ENCODE results near the gene FBXO7.

FBXO7 gene

GRCh38 chr22:32489377-32489776 lies 14.8 kb downstream of the FBXO7 start:
- DNase-seq (ENCODE audit: low read depth in 3 of 3) = no peak

DNA sequence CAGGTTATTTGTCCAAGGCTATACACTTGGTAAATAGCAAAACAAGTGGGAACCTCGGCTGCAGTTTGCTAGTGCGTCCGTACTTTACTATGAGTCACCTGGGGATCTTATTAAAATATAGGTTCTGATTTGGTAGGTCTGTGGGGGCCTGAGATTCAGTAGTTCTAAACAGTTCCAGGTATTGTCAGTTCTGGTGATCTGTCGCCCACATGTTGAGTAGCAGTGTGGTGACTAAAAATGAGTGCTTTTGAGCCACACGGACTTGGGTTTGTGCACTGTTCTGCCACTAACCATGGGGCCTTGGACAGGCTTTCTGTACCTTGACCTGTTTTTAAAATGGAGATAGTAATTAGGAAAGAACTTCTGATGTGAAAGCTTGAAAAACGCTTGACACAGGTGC lies 15.7 kb downstream of the FBXO7 start:
- DNase-seq (ENCODE audit: low read depth in 3 of 3) = no peak

GRCh38 chr22:32492111-32492510 lies 17.5 kb downstream of the FBXO7 start:
- DNase-seq (ENCODE audit: low read depth in 3 of 3) = no peak

GRCh38 chr22:32493551-32493950 lies 18.9 kb downstream of the FBXO7 start:
- DNase-seq (ENCODE audit: low read depth in 3 of 3) = no peak

DNA sequence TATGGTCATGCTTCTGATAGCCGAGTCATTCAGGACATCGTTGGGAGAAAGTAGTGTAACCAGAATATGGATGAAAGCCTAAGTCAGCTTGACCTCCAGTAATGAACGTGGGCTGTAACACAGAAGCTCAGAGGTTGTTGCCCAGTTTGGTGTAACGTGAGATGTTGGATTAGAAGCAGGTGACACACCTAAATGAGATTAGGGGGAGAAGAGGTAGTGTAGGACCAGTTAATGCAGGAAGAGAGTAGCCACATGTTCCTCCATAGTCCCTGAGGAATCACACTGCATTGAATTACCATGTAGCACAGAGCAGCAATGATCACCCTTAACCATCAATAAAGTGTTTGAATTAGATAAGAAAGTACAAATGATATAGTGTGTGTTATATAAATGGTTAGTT lies 20.4 kb downstream of the FBXO7 start:
- no peak for DNase-seq (ENCODE audit: low read depth in 3 of 3)

DNA sequence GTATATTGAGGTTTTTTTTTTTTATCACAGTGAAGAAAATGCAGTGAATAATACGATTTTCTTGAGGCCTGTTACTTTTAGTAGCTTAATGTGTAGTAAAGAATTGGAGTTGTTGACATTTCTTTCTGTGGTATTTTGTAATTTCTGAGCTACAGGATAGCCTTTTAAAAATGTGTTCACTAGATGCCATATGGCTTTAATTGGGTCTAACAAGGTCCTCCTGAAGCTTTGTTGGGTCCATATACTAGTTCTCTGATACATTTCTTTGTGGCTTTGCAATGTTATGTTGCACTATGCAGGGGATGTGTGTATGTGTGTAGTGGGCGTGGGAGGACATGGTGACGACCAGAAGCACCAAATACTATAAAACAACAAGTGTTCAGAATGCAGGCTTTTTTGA lies 25.1 kb downstream of the FBXO7 start:
- no peak for DNase-seq (ENCODE audit: low read depth in 3 of 3)

- no peak for DNase-seq (ENCODE audit: low read depth in 3 of 3)
These were observed 27.5 kb downstream of the FBXO7 start for GRCh38 chr22:32501836-32502752.

DNA sequence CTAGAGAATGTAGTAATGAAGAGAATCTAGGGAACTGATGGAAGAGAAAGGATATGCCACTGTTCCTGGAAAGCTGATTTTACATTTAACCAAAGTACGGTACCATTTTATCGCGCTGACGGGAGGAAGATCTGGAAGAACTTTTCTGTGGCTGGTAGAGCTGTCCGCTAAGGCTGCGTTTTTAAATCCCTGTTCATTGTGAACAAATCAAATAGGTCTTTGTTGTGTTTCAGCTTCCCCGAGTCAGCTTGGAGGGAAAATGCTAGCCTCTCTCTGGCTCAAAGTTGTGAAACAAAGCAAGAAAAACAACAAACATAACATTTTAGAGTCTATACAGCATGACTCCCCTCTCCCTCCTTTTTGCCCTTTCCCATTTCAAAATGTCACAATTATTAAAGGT lies 34.4 kb downstream of the FBXO7 start:
- no peak for DNase-seq (ENCODE audit: low read depth in 3 of 3)

DNA sequence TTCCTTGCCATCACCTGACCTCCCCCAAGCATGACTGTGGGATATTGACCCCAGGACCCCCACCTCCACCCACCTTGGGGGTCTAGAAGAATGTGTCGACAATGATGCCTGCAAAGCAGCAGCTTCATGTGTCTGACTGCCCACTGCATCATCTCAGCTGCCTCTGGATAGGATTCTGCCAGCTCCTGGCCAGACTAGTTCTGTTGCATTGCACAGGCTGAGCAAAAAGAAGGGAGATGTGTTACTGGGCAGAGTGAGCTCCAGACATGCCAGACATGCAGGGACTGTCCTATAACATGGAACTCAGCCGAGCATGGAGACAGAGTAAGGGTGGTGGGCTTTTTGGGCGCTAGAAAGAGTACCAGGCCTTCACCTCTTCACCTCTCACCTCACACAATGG lies 36.7 kb downstream of the FBXO7 start:
- no peak for DNase-seq (ENCODE audit: low read depth in 3 of 3)

GRCh38 chr22:32511776-32512175 lies 37.2 kb downstream of the FBXO7 start:
- no peak for DNase-seq (ENCODE audit: low read depth in 3 of 3)

- DNase-seq (ENCODE audit: low read depth in 3 of 3) = no peak
These were observed 37.8 kb downstream of the FBXO7 start for GRCh38 chr22:32512267-32512982.

DNA sequence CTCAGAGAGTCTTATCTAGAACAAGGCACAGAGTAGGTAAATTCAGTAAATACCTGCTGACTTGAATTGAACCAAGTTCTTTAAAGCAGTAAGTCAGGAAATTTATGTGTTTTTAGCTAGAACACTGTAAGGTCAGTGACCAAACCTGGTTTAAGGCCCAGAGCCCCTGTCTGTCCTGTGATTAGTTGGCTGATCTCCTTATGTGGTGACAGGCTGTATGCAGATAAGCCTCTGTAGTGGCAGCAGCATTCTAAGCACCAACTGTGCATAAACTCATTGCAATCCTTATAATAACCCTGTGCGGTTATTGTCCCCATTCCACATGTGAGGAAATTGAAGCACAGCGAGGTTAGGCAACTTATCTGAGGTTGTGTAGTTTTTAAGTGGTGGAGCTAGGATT lies 40.5 kb downstream of the FBXO7 start:
- no peak for DNase-seq (ENCODE audit: low read depth in 3 of 3)

DNA sequence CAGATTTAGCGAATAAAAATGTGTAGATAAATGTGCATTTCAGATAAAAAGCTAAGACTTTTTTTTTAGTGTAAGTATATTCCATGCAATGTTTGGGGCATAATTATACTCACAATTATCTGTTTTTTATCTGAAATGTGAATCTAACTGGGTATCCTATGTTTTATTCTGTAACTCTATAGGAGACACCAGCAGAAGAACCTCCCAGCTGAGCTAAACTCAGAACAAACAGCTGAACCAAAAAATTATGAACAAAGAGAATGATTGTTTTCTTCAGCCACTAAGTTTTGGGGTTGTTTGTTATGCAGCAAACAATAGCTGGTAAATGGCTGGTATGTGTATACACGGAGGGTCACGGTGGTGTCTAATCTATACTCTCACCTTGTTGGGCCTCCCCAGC lies 42.9 kb downstream of the FBXO7 start:
- DNase-seq (ENCODE audit: low read depth in 3 of 3) = no peak

DNA sequence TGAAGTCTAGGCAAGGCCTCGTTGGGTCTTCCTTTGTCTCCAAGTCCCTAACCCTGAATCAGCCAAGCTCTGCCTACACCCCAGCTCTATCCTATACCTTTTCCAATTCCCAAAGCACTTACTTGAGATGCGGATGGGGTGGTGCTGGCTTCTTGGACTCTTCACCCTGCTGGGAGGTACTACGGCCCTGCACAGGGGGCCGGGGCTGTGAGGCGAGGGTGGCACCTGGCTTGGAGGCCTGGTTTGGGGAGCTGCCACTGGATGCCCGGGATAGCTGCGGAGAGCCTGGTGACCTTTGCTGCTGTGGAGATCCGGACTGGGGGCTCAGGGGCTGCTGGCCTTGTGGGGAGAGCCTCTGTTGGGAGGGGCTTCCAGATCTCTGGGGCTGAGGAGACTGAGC lies 43.3 kb downstream of the FBXO7 start:
- no peak for DNase-seq (ENCODE audit: low read depth in 3 of 3)

- no peak for DNase-seq (ENCODE audit: low read depth in 3 of 3)
These were observed 43.8 kb downstream of the FBXO7 start for GRCh38 chr22:32518381-32518780.

DNA sequence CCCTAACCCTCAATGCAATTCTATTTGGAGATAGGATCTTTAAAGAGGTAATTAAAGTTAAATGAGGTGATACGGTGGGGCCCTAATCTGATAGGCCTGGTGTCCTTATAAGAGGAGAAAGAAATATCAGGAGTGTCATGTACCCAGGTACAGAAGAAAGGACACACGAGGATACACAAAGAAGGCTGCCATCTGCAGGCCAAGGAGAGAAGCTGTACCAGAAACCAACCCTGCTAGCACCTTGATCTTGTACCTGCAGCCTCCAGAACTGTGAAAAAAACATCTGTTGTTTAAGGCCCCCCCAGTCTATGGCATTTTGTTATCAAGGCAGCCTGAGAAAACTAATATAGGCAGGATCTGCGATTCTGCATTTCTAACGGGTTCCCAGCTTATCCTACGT lies 44.2 kb downstream of the FBXO7 start:
- no peak for DNase-seq (ENCODE audit: low read depth in 3 of 3)

- no peak for DNase-seq (ENCODE audit: low read depth in 3 of 3)
These were observed 46.0 kb downstream of the FBXO7 start for GRCh38 chr22:32520612-32521011.

- DNase-seq (ENCODE audit: low read depth in 3 of 3) = no peak
These were observed 47.6 kb downstream of the FBXO7 start for GRCh38 chr22:32522237-32522636.

DNA sequence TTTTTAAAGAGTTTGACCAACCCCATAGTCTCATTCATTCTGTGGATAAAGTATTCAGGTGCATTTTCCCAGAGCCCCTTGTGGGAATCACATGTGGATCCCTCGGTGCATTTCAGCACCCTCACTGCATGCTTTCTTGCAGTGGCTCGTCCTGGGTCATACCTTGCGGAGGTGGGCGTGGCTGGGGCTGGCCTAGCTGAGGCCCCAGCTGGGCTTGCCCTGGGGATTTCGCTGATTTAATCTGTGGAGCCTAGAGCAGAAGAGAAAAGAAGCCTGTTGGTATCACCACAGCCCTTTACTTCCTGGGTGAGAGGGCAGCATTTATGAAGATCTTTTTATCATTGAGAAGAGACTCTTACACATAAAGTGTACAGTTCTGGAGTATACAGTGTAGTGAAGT lies 53.1 kb downstream of the FBXO7 start:
- no peak for DNase-seq (ENCODE audit: low read depth in 3 of 3)

GRCh38 chr22:32528316-32528715 lies 53.7 kb downstream of the FBXO7 start:
- DNase-seq (ENCODE audit: low read depth in 3 of 3) = no peak

- DNase-seq (ENCODE audit: low read depth in 3 of 3) = peak; percentile 51 to 67 (median 51)
These were observed 54.7 kb downstream of the FBXO7 start for GRCh38 chr22:32528984-32529982.

- no peak for DNase-seq (ENCODE audit: low read depth in 3 of 3)
These were observed 56.6 kb downstream of the FBXO7 start for GRCh38 chr22:32531228-32531627.

Data from stimulated activated CD4-positive, alpha-beta T cell treated with anti-CD3 and anti-CD28 coated beads, TNF-alpha, amount 100 ng/mL, for 24 hours (primary cell).